HG03439 (cell line): ENCODE data around the gene WDFY2.
A peak's percentile ranks its signal among the peaks of the same experiment; 100 is the strongest.

Experiments
- ATAC-seq: cut with Tn5 transposase; IDR thresholded peaks from one replicate; pipeline ENCODE4 v1.9.1; 2021; ENCODE audit warnings: mild to moderate bottlenecking, moderate library complexity; ENCODE audit not compliant: unreplicated experiment

The WDFY2 gene

DNA sequence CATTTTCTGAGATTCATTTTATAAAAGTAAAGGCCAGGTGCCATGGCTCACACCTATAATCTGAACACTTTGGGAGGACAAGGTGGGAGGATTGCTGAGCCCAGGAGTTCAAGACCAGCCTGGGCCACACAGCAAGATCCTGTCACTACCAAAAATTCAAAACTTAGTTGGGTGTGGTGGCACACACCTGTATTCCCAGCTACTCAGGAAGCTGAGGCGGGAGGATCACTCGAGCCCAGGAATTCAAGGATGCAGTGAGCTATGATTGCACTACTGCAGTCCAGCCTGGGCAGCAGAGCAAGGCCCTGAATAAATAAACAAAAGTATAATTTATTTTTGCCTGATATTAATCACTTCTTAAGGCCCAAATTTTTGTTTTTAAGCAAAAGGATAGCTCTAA is 179.2 kb downstream of the WDFY2 start:
- ATAC-seq: no peak

DNA sequence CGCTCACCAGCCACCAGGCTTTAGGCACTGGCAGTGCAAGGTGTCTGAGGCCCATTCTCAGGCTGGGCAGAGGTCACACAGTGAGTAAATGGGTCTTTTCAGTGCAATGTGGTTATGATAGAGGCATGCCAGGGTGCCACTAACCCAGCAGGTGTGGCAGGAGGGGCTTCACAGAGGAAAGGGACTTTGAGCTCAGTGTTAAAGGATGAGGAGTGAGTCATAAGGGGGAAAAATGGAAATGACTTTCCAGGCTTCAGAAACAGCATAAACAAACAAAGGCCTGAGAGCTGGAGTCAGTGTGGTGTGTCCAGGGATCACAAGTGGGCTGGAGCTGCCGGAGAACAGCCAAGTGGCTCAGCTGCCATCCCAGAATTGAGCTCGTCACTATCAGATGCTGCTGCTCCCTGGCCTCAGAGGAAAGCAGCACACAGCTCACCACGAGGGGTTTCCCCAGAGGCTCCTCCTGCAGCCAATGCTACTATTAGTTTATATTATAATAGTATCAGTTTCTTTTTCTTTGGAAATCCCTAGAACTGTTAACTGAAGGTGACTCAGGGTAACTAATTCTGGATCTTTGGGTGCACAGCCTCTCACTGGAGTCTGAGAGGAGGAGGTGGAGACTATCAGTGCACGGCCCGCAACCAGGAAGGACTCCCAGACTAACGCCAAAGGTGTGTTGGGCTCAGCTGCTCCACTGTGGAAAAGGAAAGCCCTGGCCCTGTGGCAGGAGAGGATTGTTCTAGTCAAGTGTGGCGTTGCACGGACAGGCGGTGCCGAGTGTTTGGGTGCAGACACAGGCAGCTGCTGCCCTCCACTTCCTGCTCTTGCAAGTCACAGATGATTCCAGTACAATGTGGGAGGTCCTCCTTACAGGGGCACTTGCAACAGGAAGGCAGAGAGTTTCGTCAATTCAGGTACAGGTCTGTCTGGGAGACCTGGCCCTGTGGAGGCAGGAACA is 180.2 kb downstream of the WDFY2 start:
- peak; percentile 89 for ATAC-seq

- ATAC-seq: no peak
Measured at GRCh38 chr13:51765142-51765515, 180.9 kb downstream of the WDFY2 start.

- ATAC-seq: no peak
Measured at GRCh38 chr13:51767100-51767499, 182.8 kb downstream of the WDFY2 start.

GRCh38 chr13:51768378-51768921 is 184.2 kb downstream of the WDFY2 start:
- no peak for ATAC-seq

DNA sequence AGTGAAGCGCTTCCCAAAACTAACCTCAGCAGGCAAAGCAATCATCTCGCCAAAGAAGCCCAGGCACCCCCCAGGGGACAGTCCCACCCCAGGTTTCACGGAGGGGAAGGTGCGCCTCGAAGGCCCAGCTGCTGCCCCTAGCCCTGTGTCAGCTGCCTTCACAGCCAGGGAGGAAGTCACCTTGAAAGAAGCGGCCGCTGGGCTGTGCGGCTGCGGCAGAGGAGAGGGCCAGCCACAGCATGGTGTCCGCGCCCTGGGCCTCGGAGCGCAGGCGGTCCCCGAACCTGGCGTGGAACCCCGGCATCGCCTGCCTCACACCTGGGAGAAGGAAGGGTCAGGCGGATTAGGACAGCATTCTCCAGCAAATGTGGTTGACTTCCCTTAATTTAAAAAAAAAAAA is 184.7 kb downstream of the WDFY2 start:
- ATAC-seq: no peak

DNA sequence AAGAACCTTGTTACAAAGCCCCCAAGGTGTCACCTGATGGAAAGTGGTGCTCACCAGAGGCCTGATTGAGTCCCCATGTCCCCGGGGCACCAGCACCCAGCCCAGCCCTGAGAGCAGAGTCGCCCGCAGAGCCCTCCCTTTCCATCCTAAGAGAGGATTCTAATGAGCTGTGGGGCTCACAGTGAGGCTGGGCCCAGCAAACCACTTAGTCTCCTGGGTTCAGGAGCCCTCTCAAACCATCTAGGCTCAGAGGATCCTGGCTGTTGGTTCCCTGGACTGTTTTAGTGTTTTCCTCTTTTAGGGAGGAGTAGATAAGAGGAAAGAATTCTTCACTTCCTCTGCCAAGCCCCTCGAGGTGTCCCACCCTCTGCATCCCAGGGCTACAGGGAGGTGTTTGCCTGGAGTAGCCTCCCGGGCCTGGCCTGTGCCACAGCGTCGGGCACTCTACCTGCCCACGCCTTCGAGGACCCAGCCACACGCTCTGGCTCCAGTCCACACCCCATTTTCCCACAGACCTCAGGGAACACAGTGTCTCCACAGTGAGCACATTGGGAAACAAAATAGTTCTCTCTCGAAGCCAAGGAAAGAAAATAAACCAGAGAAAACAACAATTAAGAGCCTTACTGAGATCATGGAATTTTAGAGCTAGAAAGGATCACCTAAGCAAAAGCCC is 185.3 kb downstream of the WDFY2 start:
- no peak for ATAC-seq

DNA sequence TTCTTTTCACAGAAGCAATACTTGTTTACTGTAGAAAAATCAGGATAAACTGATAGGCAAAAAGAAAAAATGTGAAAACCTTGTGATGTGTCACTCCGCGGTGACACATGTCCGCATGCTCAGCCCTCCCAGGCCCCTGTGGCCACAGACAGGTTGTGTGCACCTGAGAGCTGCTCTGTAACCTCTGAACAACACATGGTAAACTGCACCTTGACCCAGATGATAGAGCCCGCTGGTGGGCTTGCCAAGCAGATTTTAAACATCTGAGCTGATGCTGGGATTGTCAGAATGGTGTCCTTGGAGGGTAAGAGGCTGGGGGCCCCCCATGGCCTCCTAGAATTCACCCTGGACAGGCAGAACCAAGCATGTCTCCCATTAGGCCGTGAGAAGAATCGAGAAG is 185.9 kb downstream of the WDFY2 start:
- no peak for ATAC-seq

GRCh38 chr13:51770681-51771417 is 186.6 kb downstream of the WDFY2 start:
- no peak for ATAC-seq

DNA sequence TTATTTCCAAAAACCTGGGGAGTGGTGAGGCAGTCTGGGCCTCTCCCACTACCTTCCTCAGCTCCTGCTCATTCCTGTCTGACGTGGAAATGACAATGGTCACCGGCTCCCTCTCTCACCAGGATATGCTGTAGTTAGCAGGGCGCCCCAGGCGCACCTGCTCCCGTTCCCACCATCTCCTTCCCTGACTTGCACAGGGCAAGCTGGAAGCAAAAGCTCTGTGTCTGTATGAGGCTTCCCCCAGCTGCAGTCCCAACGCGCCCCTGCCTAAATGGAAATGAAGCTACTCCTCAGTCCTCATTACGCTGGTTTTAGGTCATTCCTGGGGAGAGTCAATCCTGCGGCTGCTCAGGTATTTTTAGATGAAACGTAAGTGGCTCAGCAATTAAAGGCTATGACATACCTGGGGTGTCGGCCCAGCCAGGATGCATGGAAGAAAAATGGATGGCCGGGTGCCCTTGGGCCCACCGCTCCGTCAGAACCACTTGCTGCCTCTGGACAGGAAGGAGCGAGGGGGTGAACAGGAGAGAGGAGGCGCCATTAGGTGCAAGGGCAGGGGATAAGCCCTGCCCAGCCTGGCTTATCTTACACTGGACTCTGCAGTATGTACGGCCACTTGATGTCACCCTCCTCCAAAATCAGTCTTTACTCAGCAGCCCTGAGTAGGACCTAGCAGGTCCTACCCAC is 187.3 kb downstream of the WDFY2 start:
- ATAC-seq: no peak

GRCh38 chr13:51772105-51772455 is 187.8 kb downstream of the WDFY2 start:
- no peak for ATAC-seq

GRCh38 chr13:51772781-51773180 is 188.5 kb downstream of the WDFY2 start:
- ATAC-seq: no peak

DNA sequence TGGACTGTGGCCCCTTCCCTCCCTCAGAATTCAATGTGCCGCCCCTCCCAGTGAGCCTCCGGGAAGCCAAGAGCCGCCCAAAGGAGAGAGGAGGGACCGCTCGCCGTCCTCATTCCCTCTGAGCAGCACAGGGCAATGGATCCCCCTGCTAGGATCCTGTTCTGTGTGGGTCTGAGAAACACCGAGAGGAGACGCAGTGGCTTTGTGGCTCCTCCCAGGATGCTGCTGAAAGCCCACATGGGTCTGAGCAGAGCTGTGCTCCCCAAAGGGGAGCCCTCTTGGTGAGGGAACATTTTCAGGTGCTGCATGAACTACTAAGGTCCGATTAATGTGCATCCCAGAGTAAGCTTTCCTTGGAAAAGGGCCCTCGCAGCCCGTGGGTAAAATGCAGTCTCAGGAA is 189.3 kb downstream of the WDFY2 start:
- no peak for ATAC-seq

DNA sequence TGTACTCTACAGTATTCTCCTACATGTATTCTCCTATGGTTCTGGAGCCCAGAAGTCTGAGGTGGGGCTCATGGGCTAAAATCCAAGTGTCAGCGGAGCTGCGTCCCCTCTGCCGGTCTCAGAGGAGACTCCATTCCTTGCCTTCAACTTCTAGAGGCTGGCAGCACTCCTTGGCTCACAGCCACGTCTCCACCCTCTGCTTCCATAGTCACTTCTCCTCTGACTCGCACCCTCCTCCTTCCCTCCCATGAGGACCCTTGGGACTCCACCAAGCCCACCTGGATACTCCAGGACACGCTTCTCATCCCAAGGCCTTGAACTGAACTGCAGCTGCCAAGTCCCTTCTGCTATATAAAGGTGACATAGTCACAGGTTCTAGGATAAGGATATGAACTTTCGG is 191.9 kb downstream of the WDFY2 start:
- ATAC-seq: no peak

DNA sequence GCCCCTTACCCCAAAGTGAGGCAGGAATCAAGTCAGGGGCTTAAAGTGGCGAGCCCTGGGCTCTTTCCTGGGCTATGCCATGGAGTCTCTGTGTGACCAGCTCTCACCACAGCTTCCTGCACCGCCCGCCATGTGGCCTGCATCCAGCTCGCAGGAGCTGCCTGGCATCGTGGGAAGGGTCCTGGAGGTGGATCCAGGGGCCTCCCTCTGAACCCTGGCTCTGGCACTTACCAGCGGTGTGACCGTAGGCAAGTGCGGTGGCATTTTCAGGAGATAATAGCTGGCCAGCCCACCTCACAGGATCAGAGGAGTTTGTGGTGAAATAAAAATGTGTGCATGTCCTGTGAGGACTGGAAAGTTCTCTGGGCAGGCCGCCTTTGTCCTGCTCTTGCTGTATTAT is 193.7 kb downstream of the WDFY2 start:
- ATAC-seq: no peak

DNA sequence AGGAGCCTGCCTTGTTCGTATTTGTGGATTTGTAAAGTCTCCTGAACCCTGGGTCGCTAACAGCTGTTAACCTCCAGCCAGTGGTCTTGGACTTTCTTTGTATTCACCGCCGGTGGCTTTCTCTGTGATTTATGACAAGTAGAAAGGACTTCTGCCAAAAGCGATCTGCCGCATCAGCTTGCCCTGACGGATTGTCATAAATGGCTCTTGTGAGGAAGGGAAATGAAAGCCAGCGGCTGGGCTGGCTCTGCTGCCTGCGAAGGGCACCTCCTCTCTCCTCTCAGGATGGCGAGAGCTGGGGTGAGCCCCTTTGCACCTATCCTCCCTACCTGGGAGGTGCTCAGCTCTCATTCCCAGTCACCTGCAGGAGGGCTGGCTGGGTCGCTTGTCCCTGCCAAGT is 194.1 kb downstream of the WDFY2 start:
- ATAC-seq: no peak

- ATAC-seq: no peak
Measured at GRCh38 chr13:51780099-51780498, 195.8 kb downstream of the WDFY2 start.

GRCh38 chr13:51781246-51782022 is 197.2 kb downstream of the WDFY2 start:
- ATAC-seq: no peak

DNA sequence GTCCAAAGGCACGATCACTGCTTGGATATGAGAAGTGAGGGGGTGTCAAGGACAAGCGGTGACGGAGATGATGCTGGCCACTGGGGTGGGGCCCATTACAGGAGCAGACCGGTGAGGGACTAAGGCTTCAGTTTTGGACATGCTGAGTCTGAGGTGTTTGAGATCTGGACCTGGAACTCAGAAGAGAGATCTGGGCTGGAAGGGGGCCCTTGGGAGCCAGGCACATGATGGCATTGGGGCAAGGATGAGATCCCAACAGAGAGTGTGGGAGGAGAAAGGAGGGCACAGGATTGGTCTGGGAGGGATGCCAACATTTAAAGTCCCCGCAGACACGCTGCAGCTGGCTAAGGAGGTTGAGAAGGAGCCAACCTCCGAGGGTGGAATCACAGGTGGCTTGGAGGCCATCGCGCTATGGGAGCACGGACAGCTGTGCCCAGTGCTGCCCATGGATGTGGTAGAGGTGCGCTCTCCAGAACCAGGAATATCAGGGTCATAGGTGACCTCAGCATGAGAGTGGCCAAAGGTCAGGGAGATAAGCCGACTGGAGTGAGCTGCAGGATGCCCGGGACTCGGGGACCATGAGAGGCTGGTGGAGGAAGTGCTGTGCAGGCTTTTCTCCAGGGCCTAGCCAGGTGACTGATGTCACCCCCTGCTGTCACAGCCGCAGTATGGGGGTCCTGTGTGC is 197.9 kb downstream of the WDFY2 start:
- no peak for ATAC-seq
